DMS153 treated with DMSO at 0.1 percent for 48 hours (cell line): Measurements from ENCODE around the gene NRN1L.
"Not testable (repeated sequence)": the region's sequence is repeated elsewhere in the genome, so short reads cannot be mapped to it uniquely, and the experiment has no call there.

Source experiments
- DNase-seq: peaks from one replicate; lab custom pipeline; 2025; ENCODE audit not compliant: unreplicated experiment; lab: John Stamatoyannopoulos, UW

Gene NRN1L

GRCh38 chr16:67860589-67861398, 23.9 kb upstream of the NRN1L start:
- no peak for DNase-seq

DNA sequence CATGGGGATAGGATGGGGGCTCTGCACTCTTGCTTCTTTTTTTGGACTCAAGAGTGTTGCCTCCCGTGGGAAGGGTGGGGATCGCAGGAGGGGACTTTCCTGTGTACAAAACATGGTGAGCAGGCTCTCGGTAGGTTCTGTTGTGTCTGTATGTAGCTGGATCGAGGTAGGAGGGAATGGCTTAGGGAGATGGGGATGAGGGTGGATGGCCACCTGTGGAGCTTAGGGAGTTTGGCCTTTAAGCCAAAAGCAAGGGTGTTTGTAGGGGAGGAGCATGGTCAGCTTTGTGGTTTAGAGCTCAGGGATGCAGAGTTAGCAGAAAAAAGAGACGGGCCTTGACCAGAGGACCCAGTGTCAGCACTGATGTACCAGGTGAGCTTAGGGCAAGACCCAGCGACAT, 22.8 kb upstream of the NRN1L start:
- DNase-seq, result no peak

- no peak for DNase-seq
Observed at GRCh38 chr16:67862623-67863583, 21.8 kb upstream of the NRN1L start.

- DNase-seq, result not testable (repeated sequence)
Observed at GRCh38 chr16:67864044-67864443, 20.6 kb upstream of the NRN1L start.

GRCh38 chr16:67864594-67864993, 20.1 kb upstream of the NRN1L start:
- DNase-seq, result no peak

- DNase-seq, result no peak
Observed at GRCh38 chr16:67865318-67865717, 19.4 kb upstream of the NRN1L start.

DNA sequence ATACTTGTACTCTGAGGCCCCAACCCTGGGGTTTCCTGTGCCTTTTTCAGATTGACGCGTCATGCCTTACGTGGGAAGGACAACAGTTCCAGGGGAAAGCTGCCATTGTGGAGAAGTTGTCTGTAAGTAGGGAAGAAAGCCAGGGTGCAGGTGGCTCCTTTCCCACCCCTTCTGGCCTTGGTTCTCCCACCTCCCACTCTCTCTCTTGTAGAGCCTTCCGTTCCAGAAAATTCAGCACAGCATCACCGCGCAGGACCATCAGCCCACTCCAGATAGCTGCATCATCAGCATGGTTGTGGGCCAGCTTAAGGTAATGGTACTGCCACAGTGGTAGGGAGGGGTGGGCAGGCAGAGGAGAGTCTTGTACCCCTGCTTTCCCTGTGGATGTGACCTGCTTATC, 16.4 kb upstream of the NRN1L start:
- DNase-seq, result no peak

GRCh38 chr16:67869653-67870052, 15.0 kb upstream of the NRN1L start:
- no peak for DNase-seq

- DNase-seq, result no peak
Observed at GRCh38 chr16:67871256-67871655, 13.4 kb upstream of the NRN1L start.

DNA sequence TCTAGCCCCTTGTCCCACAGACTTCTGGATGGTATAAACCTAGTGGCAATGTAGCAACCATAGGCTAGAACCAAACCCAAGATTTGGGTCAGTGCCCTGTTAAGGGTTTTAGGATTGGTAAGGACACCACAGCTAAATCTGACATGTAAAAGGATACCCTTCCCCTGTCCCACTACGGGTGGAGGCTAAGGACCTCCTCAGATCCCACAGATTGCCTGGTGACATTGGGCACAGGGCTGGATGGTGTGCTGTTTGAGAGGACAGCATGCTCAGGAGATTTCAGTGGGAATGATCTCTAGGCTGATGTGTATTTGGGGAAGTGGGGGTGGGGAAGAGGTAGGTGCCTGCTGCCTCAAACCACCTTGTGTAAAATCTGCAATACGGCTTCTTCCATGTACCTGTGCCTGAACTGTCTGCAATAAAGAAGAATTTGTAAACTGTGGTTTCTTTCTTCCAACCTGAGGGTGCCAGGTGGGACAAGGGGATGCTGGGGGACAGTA, 12.5 kb upstream of the NRN1L start:
- no peak for DNase-seq

- peak; percentile 7 for DNase-seq
Observed at GRCh38 chr16:67872631-67873434, 11.9 kb upstream of the NRN1L start, which contains the start of gene EDC4. Gene EDC4 (plus strand): TSS chr16:67873052. CDS start chr16:67873262, 210 bp downstream.

GRCh38 chr16:67873435-67874370, 11.0 kb upstream of the NRN1L start:
- DNase-seq, result no peak

- no peak for DNase-seq
Observed at GRCh38 chr16:67874372-67874771, 10.3 kb upstream of the NRN1L start.

DNA sequence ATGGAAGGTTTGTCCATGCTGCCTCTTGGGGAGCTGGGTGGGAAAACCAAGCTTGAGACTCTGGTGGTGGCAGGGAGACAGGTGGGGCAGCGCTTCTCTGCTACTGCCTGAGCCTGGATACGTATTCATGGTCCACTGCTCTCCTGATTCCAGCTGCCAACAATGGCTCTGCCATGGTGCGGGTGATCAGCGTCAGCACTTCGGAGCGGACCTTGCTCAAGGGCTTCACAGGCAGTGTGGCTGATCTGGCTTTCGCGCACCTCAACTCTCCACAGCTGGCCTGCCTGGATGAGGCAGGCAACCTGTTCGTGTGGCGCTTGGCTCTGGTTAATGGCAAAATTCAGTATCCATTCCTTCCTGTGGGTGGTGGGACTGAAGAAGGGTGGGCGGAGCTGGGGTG, 7.6 kb upstream of the NRN1L start:
- no peak for DNase-seq

DNA sequence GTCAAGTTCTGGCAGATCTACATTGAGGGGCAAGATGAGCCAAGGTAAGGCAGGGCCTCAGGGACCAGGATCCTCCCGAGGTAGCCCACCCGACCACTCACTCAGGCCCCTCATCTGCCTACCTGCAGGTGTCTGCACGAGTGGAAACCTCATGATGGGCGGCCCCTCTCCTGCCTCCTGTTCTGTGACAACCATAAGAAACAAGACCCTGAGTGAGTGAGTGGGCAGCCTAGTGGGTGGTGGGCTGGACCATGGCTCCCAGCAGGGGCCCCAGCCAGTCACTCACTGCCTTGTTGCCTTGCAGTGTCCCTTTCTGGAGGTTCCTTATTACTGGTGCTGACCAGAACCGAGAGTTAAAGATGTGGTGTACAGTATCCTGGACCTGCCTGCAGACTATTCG, 6.5 kb upstream of the NRN1L start:
- DNase-seq, result no peak

DNA sequence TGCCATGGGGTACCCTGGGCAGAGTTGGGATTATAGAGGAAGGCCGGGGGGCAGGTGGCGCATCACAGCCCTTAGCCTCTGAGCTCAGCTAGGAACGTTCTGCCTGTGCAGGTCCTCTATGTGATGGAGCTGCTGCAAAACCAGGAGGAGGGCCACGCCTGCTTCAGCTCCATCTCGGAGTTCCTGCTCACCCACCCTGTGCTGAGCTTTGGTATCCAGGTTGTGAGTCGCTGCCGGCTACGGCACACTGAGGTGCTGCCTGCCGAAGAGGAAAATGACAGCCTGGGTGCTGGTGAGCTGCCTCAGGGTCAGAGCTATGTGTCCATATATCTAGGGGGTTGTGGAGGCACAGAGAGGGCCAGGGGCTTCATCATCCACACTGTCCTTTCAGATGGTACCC, 5.8 kb upstream of the NRN1L start:
- no peak for DNase-seq

DNA sequence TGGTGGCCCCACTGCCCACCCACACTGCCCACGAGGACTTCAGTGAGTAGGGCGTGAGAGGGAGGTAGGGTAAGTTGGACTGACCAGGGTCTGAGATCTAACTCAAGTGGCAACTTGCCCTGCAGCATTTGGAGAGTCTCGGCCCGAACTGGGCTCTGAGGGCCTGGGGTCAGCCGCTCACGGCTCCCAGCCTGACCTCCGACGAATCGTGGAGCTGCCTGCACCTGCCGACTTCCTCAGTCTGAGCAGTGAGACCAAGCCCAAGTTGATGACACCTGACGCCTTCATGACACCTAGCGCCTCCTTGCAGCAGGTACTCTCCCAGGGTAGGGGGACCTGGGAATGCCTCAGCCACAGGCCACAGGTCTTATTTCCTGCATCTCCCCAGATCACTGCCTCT, 5.2 kb upstream of the NRN1L start:
- no peak for DNase-seq

GRCh38 chr16:67879936-67880335, 4.7 kb upstream of the NRN1L start:
- no peak for DNase-seq

- DNase-seq, result no peak
Observed at GRCh38 chr16:67880584-67880983, 4.1 kb upstream of the NRN1L start.

DNA sequence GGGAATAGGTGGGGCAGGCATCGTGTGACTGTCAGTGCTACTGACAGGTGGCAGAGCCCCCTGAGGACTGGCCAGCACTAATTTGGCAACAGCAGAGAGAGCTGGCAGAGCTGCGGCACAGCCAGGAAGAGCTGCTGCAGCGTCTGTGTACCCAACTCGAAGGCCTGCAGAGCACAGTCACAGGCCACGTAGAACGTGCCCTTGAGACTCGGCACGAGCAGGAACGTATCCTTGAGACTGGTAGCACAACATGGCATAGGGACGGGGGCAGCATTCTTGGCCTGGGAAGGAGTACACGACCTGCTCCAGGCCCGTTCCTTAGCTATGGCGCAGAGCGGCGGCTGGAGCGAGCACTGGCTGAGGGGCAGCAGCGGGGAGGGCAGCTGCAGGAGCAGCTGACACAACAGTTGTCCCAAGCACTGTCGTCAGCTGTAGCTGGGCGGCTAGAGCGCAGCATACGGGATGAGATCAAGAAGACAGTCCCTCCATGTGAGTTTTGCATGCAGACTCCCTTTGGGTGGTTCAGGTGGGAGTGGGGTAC, 3.0 kb upstream of the NRN1L start:
- DNase-seq, result no peak
